Amniotic stem cell (primary cell): ENCODE data around the gene FGF14.

ENCODE experiments used
- DNase-seq: peaks from one replicate; lab custom pipeline; 2025; lab: John Stamatoyannopoulos, UW

FGF14 gene

GRCh38 chr13:102310691-102311418 lies 91.0 kb downstream of the FGF14 start:
- DNase-seq: no peak

GRCh38 chr13:102309110-102309509 lies 92.7 kb downstream of the FGF14 start:
- no peak for DNase-seq

DNA sequence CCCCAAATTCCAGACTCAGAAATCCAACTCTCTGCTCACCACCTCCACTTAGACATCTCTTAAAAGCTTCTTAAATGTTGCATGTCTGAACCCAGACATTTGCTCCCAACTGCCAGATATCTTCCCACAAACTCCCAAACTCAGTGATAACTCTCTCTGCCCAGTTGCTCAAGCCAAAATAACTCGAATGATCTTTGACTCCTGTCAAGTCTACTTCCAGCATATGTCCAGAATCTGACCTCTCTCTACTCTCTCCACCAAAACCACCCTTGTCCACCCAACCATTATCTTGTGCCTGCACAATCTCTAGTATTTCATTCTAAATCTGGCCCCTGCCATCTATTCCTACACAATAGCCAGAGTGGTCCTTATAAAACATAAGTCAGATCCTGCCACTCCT lies 99.3 kb downstream of the FGF14 start:
- DNase-seq: no peak

GRCh38 chr13:102300379-102300778 lies 101.5 kb downstream of the FGF14 start:
- no peak for DNase-seq

GRCh38 chr13:102299366-102299765 lies 102.5 kb downstream of the FGF14 start:
- DNase-seq: no peak

- DNase-seq: no peak
These were observed 103.8 kb downstream of the FGF14 start for GRCh38 chr13:102298051-102298450.

DNA sequence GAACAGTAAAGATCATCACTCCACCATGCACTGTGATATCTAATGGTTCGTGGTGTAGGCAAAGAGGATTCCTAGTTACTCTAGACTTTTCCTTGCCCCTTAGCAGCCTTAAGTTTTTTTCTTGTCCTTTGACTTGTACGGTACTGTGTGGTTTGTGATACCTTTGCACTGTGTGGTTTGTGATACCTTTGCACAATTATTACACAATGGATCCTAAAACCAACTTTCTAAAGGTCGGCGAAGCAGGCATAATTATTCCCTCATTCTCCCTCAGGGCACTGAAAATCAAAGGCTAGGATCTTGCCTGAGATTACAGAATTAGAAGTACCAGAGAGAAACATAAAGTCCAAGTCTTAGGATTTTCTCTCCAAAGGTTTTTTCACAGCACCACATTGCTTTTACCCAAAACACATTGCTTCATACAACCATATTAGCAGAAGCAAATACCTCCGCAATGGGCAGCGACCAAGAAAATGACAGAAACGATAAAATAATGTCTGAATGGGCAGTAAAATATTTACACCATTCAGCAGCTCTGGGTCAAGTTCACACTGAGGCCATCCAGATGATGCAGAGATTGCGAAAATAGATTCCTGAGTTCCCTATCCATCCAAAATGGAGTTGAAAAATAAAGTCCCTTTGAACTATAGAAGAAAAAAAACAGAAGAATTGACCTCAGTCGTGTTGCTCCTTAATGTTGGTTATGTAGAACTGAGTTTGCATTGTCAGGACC lies 106.4 kb downstream of the FGF14 start:
- DNase-seq: no peak

- no peak for DNase-seq
These were observed 107.3 kb downstream of the FGF14 start for GRCh38 chr13:102294407-102295018.

- DNase-seq: no peak
These were observed 108.1 kb downstream of the FGF14 start for GRCh38 chr13:102293723-102294122.

GRCh38 chr13:102291587-102292218 lies 110.1 kb downstream of the FGF14 start:
- no peak for DNase-seq

GRCh38 chr13:102289606-102290005 lies 112.2 kb downstream of the FGF14 start:
- no peak for DNase-seq

DNA sequence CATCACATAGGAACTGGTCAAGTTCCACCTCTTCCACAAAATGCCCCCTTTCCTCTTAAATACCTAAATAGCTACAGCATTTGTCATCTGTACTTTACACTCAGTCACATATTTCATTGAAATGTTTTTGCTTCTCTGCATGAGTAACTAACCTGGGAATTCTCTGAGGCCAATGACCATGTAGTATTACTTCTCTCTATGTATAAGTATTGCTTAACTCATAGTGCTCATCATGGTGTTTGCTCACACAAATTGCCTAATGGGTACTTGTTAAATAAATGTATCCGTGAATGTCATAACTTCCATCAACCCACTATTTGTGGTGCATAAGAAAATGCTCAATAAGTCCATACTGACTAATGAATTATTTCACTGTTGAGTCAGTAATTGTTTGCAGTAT lies 115.5 kb downstream of the FGF14 start:
- DNase-seq: no peak

GRCh38 chr13:102280366-102280765 lies 121.5 kb downstream of the FGF14 start:
- DNase-seq: no peak

DNA sequence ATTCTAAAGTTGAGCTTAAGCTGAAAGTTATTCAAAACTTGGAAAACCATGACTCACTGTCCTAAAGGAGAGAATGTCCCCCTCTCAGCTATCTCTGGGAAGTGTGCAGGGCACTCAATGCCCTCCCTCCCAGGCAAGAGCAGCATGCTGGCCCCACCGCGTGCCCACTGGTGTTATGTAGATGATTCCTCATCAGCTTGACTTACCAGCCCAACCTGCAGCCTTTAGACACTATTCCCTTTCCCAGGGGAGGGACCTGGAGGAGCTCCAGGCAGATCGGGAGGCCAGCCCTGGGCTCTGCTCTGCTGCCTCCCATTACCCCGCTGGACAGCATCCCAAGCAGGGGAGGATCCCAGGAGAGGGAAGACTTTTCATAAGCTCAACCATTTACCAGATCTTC lies 124.6 kb downstream of the FGF14 start:
- DNase-seq: no peak

- DNase-seq: no peak
These were observed 125.4 kb downstream of the FGF14 start for GRCh38 chr13:102276404-102276803.

- no peak for DNase-seq
These were observed 125.9 kb downstream of the FGF14 start for GRCh38 chr13:102275969-102276368.

DNA sequence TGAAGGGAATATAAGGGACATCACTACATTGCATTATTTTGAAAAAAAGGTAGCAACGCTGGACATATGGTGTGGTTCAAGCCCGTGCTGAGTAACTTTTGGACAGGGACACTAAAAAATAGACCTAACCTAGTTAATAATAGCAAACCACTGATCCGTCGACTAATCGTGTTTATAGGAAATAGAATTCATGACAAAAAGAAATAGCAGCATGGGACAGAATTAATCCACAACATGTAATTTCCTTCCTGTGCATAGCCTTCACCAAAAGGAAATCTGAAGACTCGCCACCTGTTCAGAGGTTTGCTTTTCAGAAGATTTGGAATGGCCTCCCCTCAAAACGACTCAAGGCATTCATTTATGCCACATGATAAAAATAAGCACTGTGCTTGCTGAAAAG lies 128.7 kb downstream of the FGF14 start:
- no peak for DNase-seq

DNA sequence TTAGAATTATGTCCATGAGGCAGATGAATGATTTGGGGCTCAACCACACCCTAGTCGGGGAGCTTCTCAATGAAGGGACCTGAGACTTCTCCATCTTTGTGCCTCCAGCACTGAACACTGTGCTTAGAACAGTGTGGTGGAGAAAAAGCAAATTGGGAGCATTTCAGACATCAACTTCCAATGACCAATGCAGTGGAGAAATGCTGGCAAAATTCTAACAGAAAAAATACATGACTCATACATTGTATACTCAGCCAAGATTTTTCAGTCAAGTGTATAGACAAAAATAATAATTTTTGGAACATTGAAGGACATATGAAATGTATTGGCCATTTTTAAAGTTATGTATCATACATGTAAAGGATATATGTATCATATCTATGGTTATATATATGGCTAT lies 134.7 kb downstream of the FGF14 start:
- no peak for DNase-seq

GRCh38 chr13:102261809-102262208 lies 140.0 kb downstream of the FGF14 start:
- DNase-seq: no peak

DNA sequence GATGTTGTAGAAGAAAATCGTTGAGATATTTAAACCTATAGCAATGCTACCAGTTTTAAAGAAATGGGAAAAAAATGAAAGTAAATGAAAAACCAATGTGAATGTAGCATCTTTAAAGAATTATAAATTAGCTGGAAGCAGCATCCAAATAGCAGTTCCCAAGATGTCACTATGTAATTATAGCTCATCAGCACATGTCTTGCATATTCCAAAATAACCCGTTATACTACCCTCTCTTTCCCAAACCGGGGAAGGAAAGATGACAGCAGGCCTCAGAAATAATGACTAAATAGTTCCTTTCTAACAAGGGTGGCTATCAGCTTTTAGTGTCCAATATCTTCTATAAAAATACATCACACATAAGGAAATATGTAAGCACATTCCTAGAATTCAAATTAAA lies 140.5 kb downstream of the FGF14 start:
- DNase-seq: no peak

DNA sequence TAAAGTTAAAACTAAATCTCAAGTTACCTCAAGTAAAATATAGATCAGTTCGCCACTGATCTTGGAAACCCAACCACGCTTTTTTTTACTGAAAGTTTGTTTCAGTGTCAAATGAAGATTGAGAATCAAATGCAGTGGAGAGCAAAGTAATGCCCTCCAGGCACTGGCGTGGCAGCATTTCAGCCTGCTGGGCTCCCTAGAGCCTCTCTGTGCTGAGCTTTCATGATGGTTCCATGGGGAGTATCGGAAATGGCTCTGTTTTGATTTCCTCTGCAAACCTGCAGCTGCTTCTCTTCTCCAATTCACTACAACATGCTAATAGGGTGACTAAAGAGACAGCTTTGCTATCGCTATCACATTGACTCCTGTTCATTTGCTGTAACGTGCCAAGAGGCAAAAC lies 141.6 kb downstream of the FGF14 start:
- DNase-seq: no peak

DNA sequence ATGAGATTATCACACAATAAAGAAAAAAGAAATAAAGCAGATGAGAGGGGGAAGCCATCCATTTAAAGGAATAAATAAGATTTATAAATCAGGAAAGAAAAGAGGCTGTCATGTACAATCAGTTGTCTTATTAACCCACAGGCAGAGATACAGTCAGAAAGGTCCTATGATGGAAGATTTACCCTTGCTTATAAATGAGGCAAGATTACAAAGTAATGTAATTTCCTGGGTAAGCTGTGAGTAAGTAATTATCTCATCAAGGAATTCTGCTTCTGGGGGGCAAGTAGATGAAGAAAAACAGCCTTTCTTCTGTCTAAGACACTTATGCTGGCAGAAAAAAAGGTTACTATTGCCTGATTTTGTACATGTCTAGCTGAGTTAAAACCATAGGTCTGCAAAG lies 146.4 kb downstream of the FGF14 start:
- no peak for DNase-seq

GRCh38 chr13:102251817-102252216 lies 150.0 kb downstream of the FGF14 start:
- DNase-seq: no peak
